GM12864 (cell line): ENCODE measurements around the gene CYREN.
A peak's percentile ranks its signal among the peaks of the same experiment; 100 is the strongest.

Source experiments
- DNase-seq: peaks from one replicate; pipeline ENCODE4 v3.0.0-alpha.2; 2011; ENCODE audit warnings: low read depth
- H3K4me3 ChIP-seq: 2 replicates; pipeline ENCODE4 v1.5.1; 2011; ENCODE audit warnings: mild to moderate bottlenecking, low read depth, low read length, control low read depth
- TF ChIP-seq, protein P1 (sequence below): IDR thresholded peaks from 2 replicates; pipeline ENCODE4 v1.5.1; 2011; ENCODE audit warnings: low read depth, mild to moderate bottlenecking, moderate library complexity, low read length, control low read depth, inconsistent platforms; ENCODE audit errors: missing control alignments

The CYREN gene

GRCh38 chr7:135162382-135163001 lies 8.0 kb downstream of the CYREN start:
- TF ChIP-seq, protein P1, sequence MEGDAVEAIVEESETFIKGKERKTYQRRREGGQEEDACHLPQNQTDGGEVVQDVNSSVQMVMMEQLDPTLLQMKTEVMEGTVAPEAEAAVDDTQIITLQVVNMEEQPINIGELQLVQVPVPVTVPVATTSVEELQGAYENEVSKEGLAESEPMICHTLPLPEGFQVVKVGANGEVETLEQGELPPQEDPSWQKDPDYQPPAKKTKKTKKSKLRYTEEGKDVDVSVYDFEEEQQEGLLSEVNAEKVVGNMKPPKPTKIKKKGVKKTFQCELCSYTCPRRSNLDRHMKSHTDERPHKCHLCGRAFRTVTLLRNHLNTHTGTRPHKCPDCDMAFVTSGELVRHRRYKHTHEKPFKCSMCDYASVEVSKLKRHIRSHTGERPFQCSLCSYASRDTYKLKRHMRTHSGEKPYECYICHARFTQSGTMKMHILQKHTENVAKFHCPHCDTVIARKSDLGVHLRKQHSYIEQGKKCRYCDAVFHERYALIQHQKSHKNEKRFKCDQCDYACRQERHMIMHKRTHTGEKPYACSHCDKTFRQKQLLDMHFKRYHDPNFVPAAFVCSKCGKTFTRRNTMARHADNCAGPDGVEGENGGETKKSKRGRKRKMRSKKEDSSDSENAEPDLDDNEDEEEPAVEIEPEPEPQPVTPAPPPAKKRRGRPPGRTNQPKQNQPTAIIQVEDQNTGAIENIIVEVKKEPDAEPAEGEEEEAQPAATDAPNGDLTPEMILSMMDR = no peak
- no peak overlapping the region for H3K4me3 ChIP-seq
- no peak for DNase-seq

DNA sequence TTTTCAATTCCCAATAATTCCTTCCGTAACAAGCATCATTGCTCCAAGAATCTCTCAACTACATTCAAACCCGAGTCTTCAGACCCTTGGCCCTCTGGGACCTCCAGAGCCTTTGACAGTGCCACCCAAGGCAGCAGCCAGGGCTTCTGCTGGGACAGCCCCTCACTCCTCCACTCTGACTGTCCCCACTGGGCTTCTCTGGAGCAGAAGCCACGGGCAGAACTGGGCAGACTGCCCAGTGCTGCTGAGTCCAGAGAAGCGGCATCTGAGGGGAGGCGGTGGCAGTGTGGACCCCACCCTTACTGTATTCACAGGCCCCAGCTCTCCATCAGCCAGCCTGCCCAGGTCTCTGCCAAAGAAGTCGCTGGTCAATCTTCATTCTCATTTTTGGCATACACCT lies 8.8 kb downstream of the CYREN start:
- DNase-seq = no peak
- TF ChIP-seq, protein P1 = no peak
- no peak overlapping the region for H3K4me3 ChIP-seq

DNA sequence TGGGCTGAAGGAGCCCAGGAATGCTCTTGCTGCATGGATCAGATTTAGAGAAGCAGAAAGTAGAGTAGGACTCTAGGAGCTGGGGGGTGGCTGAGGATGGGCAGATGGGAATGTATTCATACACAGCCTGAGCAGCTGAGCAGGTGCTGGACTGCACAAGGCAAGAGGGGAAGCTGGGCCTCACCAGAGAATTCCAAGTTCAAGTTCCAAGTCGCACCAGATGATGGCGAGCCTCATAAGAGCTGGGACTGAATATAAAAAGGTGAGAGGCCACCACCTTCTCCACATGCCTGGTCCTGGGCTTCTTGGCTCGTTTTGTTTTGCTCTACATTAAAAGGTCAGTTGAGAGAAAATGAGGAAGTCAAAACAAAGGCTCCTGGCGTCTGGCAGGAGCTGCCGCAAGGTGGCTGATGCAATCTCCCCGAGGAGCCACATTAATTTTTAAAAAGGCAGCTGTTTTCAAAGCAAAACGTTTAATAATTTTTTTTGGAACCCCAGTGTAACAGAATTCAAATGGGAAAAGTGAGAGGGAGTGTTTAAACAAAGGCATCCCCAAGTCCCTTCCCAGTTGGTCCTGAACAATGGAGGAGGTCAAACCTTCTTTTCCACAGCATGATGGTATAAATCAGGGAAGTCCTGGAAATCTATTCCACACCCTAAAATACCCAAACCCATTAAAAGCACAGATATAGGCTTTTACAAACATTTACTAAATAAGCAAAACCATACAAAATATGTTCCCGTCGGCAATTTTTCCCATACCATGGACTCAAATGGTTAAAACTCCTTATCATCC lies 9.5 kb downstream of the CYREN start:
- H3K4me3 ChIP-seq = no peak overlapping the region
- no peak for DNase-seq
- TF ChIP-seq, protein P1 = peak; percentile 31

GRCh38 chr7:135160098-135160857 lies 10.2 kb downstream of the CYREN start:
- TF ChIP-seq, protein P1 = no peak
- no peak for DNase-seq
- H3K4me3 ChIP-seq = no peak overlapping the region

GRCh38 chr7:135159359-135160085 lies 11.0 kb downstream of the CYREN start:
- no peak for DNase-seq
- TF ChIP-seq, protein P1 = no peak
- no peak overlapping the region for H3K4me3 ChIP-seq

DNA sequence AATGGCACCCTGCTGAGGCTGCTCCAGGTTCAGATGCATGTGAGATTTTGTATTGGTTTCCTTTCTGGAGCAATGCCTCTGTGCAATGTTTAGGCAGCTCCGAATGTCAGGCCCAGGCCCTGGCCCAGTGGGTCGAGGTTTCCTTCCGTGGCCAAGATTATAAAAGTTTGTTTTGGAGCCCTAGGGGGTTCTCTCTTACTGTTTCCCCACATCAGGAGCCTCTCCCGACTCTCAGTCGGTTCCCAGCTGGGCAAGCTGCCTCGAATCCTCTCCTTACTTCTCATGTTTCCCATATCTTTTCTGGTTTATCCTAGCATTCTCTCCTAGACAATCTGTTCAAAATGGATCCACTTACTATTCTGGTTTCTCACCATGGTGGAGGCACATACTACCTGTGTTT lies 11.6 kb downstream of the CYREN start:
- no peak for DNase-seq
- TF ChIP-seq, protein P1 = no peak
- H3K4me3 ChIP-seq = no peak overlapping the region
